Gastrocnemius medialis (tissue), 4 donors: ENCODE data around the gene FOXK1. TPM values are rescaled to one million over a fixed set of nuclear protein-coding genes. Genes with fewer than 3 reads are reported as not detected.

Source experiments
- ATAC-seq, 2 donors: fragments of 150-250 bp; one replicate each; pipeline ENCODE4 v1.9.1; 2016
- DNase-seq, 2 donors: peaks; one replicate each; pipeline ENCODE4 v3.0.0-alpha.2; 2019
- H3K27ac ChIP-seq, 4 donors: fragments of 200-600 bp; sonication (generic); 1 replicate in 1 of 4; 2 replicates in 3 of 4; pipeline ENCODE4 v1.5.1; 2016 to 2018; ENCODE audit warnings: mild to moderate bottlenecking in 2 of 4, moderate library complexity in 1 of 4
- H3K27me3 ChIP-seq, 3 donors: fragments of 200-600 bp; sonication (generic) in 2 of 3; 1 replicate in 1 of 3; 2 replicates in 2 of 3; pipeline versions ENCODE4 v1.5.1 to v1.6.0; 2016 to 2019; ENCODE audit warnings: mild to moderate bottlenecking in 1 of 3, moderate library complexity in 1 of 3
- H3K36me3 ChIP-seq, 2 donors: fragments of 200-600 bp; sonication (generic) in 1 of 2; one replicate each; pipeline ENCODE4 v1.5.1; 2017 to 2018
- H3K4me1 ChIP-seq, 2 donors: fragments of 200-600 bp; sonication (generic) in 1 of 2; one replicate each; pipeline ENCODE4 v1.5.1; 2016 to 2017; ENCODE audit warnings: mild to moderate bottlenecking in 2 of 2
- H3K4me3 ChIP-seq, 4 donors: fragments of 200-600 bp; sonication (generic) in 3 of 4; 1 replicate in 1 of 4; 2 replicates in 3 of 4; pipeline ENCODE4 v1.5.1; 2016 to 2019; ENCODE audit warnings: mild to moderate bottlenecking in 2 of 4
- H3K9me3 ChIP-seq, 3 donors: fragments of 200-600 bp; sonication (generic) in 2 of 3; 1 replicate in 1 of 3; 2 replicates in 2 of 3; pipeline ENCODE4 v1.5.1; 2016 to 2019
- CTCF ChIP-seq, 5 experiments: fragments of 450-650 bp in 3 of 5; fragments of 200-600 bp in 2 of 5; sonication (generic) in 2 of 5; IDR thresholded peaks in 4 of 5; conservative IDR thresholded peaks in 1 of 5; 1 replicate in 4 of 5; 2 replicates in 1 of 5; pipeline ENCODE4 v1.5.1; 2016 to 2019; ENCODE audit warnings: antibody characterized with exemption in 5 of 5, mild to moderate bottlenecking in 3 of 5, moderate library complexity in 3 of 5
- POLR2A ChIP-seq, 2 donors: fragments of 450-650 bp; IDR thresholded peaks; one replicate each; pipeline ENCODE4 v1.6.1; 2017; ENCODE audit warnings: antibody characterized with exemption in 2 of 2, mild to moderate bottlenecking in 2 of 2, moderate library complexity in 2 of 2
- in situ Hi-C, 4 donors: fragments of 200-750 bp; cut with MboI; loops; one replicate each; pipeline versions ENCODE4 v1.15.0 to v1.8.0; 2017; ENCODE audit warnings: low sequenced_read_pairs in 4 of 4
- intact Hi-C: fragments of 100-400 bp; cut with DNase I; formaldehyde crosslinking; loops from one replicate; pipeline ENCODE4 v1.15.1; 2023; ENCODE audit warnings: low total_unique reads
- total RNA-seq, 4 donors: library from RNA; depleted of rRNA; stranded (reverse); fragments of >200 nt; gene quantifications; one replicate each; pipeline versions ENCODE4 v1.1.0 to v1.2.3, GENCODE V29; 2016

FOXK1 gene
- total RNA-seq, 4 donors from 2014 or later, result 9.8 to 43.6 (median 18.8) TPM

GRCh38 chr7:4779118-4779517, 97.0 kb downstream of the FOXK1 start:
- H3K27me3 ChIP-seq, result no peaks in the 10 kb centered on the region
- H3K9me3 ChIP-seq, result no peaks in the 10 kb centered on the region
- H3K4me3 ChIP-seq, result no peak overlapping the region
- in situ Hi-C loops, result no loop called here
- ATAC-seq (no peak), DNase-seq (no peak)
- intact Hi-C loops, result loop anchor here (5.0 kb wide), 1 partner anchor 97 kb away; the partner anchor contains the start of gene FOXK1
- TF ChIP-seq CTCF (IDR thresholded peaks at IDR 0.05 in 4 of 5, conservative IDR thresholded peaks at IDR 0.05 in 1 of 5), result no peak
- TF ChIP-seq POLR2A (IDR thresholded peaks at IDR 0.05), result no peak
- H3K36me3 ChIP-seq, result peaks cover 0 to 44% of the 10 kb centered on the region in 2 donors
- H3K4me1 ChIP-seq, result peaks cover 14 to 19% of the 10 kb centered on the region in 2 donors
- no peak overlapping the region for H3K27ac ChIP-seq

GRCh38 chr7:4781366-4782069, 99.4 kb downstream of the FOXK1 start:
- H3K27ac ChIP-seq, result no peak overlapping the region
- TF ChIP-seq POLR2A (IDR thresholded peaks at IDR 0.05) (no peak), CTCF (IDR thresholded peaks at IDR 0.05 in 4 of 5, conservative IDR thresholded peaks at IDR 0.05 in 1 of 5) (no peak)
- H3K4me3 ChIP-seq, result no peak overlapping the region
- intact Hi-C loops (no loop called here), in situ Hi-C loops (no loop called here)
- peaks cover 0 to 65% of the 10 kb centered on the region in 2 donors for H3K36me3 ChIP-seq
- ATAC-seq (no peak), DNase-seq (no peak)
- H3K4me1 ChIP-seq, result peaks cover 4 to 5% of the 10 kb centered on the region in 2 donors
- H3K27me3 ChIP-seq, result no peaks in the 10 kb centered on the region
- H3K9me3 ChIP-seq, result no peaks in the 10 kb centered on the region

- intact Hi-C loops (no loop called here), in situ Hi-C loops (no loop called here)
- TF ChIP-seq CTCF (IDR thresholded peaks at IDR 0.05 in 4 of 5, conservative IDR thresholded peaks at IDR 0.05 in 1 of 5), result no peak
- no peak for TF ChIP-seq POLR2A (IDR thresholded peaks at IDR 0.05)
- H3K27me3 ChIP-seq, result no peaks in the 10 kb centered on the region
- no peaks in the 10 kb centered on the region for H3K4me1 ChIP-seq
- ATAC-seq, result no peak
- no peak overlapping the region for H3K27ac ChIP-seq
- peaks cover 0 to 76% of the 10 kb centered on the region in 2 donors for H3K36me3 ChIP-seq
- DNase-seq, result no peak
- H3K4me3 ChIP-seq, result no peak overlapping the region
- H3K9me3 ChIP-seq, result no peaks in the 10 kb centered on the region
These were observed 100.5 kb downstream of the FOXK1 start for GRCh38 chr7:4782333-4783291.

GRCh38 chr7:4783292-4783652, 101.2 kb downstream of the FOXK1 start:
- intact Hi-C loops, result no loop called here
- H3K36me3 ChIP-seq, result peaks cover 0 to 82% of the 10 kb centered on the region in 2 donors

More at GRCh38 chr7:4783292-4783652, 101.2 kb downstream of the FOXK1 start:
- no peak for DNase-seq
- Histone ChIP-seq H3K4me1 (no peaks in the 10 kb centered on the region), H3K4me3 (no peak overlapping the region), H3K27ac (no peak overlapping the region), H3K27me3 (no peaks in the 10 kb centered on the region), H3K9me3 (no peaks in the 10 kb centered on the region)
- TF ChIP-seq POLR2A (IDR thresholded peaks at IDR 0.05) (no peak), CTCF (IDR thresholded peaks at IDR 0.05 in 4 of 5, conservative IDR thresholded peaks at IDR 0.05 in 1 of 5) (no peak)
- in situ Hi-C loops, result no loop called here
- no peak for ATAC-seq
